ENCODE results near the gene BST1.

GRCh38 chr4:15670576-15670975, 32.3 kb upstream of the BST1 start:
- no peak for TF ChIP-seq CTCF (conservative IDR thresholded peaks at IDR 0.05)
- TF ChIP-seq EZH2 (IDR thresholded peaks at IDR 0.05; ENCODE audit: low read depth) = no peak
